ENCODE data around the gene MUC4. TPM values are rescaled to one million over a fixed set of nuclear protein-coding genes. Genes with fewer than 3 reads are reported as not detected.

The MUC4 gene, protein sequence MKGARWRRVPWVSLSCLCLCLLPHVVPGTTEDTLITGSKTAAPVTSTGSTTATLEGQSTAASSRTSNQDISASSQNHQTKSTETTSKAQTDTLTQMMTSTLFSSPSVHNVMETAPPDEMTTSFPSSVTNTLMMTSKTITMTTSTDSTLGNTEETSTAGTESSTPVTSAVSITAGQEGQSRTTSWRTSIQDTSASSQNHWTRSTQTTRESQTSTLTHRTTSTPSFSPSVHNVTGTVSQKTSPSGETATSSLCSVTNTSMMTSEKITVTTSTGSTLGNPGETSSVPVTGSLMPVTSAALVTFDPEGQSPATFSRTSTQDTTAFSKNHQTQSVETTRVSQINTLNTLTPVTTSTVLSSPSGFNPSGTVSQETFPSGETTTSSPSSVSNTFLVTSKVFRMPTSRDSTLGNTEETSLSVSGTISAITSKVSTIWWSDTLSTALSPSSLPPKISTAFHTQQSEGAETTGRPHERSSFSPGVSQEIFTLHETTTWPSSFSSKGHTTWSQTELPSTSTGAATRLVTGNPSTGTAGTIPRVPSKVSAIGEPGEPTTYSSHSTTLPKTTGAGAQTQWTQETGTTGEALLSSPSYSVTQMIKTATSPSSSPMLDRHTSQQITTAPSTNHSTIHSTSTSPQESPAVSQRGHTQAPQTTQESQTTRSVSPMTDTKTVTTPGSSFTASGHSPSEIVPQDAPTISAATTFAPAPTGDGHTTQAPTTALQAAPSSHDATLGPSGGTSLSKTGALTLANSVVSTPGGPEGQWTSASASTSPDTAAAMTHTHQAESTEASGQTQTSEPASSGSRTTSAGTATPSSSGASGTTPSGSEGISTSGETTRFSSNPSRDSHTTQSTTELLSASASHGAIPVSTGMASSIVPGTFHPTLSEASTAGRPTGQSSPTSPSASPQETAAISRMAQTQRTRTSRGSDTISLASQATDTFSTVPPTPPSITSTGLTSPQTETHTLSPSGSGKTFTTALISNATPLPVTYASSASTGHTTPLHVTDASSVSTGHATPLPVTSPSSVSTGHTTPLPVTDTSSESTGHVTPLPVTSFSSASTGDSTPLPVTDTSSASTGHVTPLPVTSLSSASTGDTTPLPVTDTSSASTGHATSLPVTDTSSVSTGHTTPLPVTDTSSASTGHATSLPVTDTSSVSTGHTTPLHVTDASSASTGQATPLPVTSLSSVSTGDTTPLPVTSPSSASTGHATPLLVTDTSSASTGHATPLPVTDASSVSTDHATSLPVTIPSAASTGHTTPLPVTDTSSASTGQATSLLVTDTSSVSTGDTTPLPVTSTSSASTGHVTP (N-terminal part only)
- total RNA-seq = under 1 TPM in 2 of 5 experiments, not detected in 3; 0.07 to 0.48 TPM
- polyA plus RNA-seq = not detected
- total RNA-seq = not detected

DNA sequence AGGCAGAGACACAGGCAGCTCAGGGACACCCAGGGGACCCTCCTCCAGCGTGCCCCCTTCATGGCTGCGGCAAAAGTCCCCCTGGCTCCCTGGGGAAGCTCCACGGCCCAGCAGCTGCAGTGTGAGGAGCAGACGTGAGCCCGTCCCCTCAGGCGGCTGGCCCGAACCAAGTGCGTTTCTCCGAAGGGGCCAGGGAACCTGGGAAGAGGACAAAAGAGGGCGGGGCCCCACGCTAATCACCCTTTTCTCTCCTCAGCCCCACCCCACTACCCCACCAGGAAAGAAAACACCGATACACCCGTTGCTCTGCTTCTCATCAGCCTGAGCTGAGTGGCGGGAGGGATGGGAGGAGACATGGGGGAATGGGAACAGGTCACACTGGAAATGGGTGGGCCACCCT is at the start of gene MUC4:
Gene MUC4, minus strand, starts transcription at position 174 of the 400 bp plus-strand sequence. Its CDS starts 112 bp downstream, at position 62.
- peaks cover 1 to 9% (median 5%) of the 10 kb centered on the region in 7 donors for H3K4me1 Mint-ChIP-seq
- no peaks in the 10 kb centered on the region for H3K4me1 ChIP-seq (ENCODE audit: control insufficient read depth in 2 of 2, insufficient read depth in 2 of 2, low read length in 2 of 2)
- H3K27ac Mint-ChIP-seq = peak within 1 kb of the TSS in 2 of 9 donors; percentile 16 to 65
- peaks cover 0 to 3% (median 0%) of the 10 kb centered on the region in 11 donors for H3K9me3 Mint-ChIP-seq
- intact Hi-C loops (cut with micrococcal nuclease) = no loop called here
- CTCF ChIA-PET = no interaction called here
- peaks cover 0 to 3% (median 0%) of the 10 kb centered on the region in 5 donors for H3K27me3 Mint-ChIP-seq
- no peak within 1 kb of the TSS for H3K27ac ChIP-seq (ENCODE audit: low read depth, low read length)
- no peaks in the 10 kb centered on the region for H3K36me3 ChIP-seq (ENCODE audit: control insufficient read depth in 2 of 3, insufficient read depth in 3 of 3, low read length in 3 of 3)
- DNase-seq (no peak), ATAC-seq (no peak)
- POLR2A ChIA-PET = no interaction called here
- no peaks in the 10 kb centered on the region for H3K9me3 ChIP-seq (ENCODE audit: control insufficient read depth in 2 of 3, low read length in 3 of 3)
- no peaks in the 10 kb centered on the region for H3K36me3 Mint-ChIP-seq
- no peak within 1 kb of the TSS for H3K4me3 ChIP-seq (ENCODE audit: low read length)
- H3K27me3 ChIP-seq (ENCODE audit: control insufficient read depth in 2 of 2, insufficient read depth in 2 of 2, low read length in 2 of 2) = no peaks in the 10 kb centered on the region
- H3K4me3 Mint-ChIP-seq = no peak within 1 kb of the TSS

DNA sequence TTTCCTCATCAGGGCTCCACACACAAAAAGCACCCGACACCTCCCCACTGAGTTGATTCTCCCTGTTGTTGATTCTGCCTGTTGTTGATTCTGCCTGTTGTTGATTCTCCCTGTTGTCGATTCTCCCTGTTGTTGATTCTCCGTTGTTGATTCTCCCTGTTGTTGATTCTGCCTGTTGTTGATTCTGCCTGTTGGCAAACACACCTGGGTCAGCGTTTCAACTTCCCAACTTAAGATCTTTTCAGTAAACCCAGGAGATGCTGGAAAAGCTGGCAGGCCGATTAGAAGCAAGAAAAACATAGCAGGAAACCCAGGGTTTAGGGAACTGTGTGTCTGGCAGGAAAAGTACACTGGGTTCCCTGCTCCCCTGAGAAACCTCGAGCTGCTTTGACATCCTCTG is 48.7 kb upstream of the MUC4 start:
- CTCF ChIA-PET = interaction anchor here (0.8 to 2.3 kb wide), 5 partner anchors 16 to 56 kb away, joined by 3 to 19 read pairs (median 4); no protein-coding TSS in a partner anchor
- H3K4me3 Mint-ChIP-seq = peak overlapping the region in 1 of 10 donors; percentile 23
- no peaks in the 10 kb centered on the region for H3K9me3 Mint-ChIP-seq
- intact Hi-C loops (cut with micrococcal nuclease) = no loop called here
- H3K27ac ChIP-seq (ENCODE audit: low read depth, low read length) = no peak overlapping the region
- H3K27me3 ChIP-seq (ENCODE audit: control insufficient read depth in 2 of 2, insufficient read depth in 2 of 2, low read length in 2 of 2) = no peaks in the 10 kb centered on the region
- peak overlapping the region in 4 of 9 donors; percentile 13 to 61 (median 34) for H3K27ac Mint-ChIP-seq
- no peak overlapping the region for H3K4me3 ChIP-seq (ENCODE audit: low read length)
- no peaks in the 10 kb centered on the region for H3K27me3 Mint-ChIP-seq
- no peak for ATAC-seq
- no peak for DNase-seq
- H3K4me1 Mint-ChIP-seq = peaks cover 3 to 15% (median 7%) of the 10 kb centered on the region in 7 donors
- H3K9me3 ChIP-seq (ENCODE audit: control insufficient read depth in 2 of 3, low read length in 3 of 3) = no peaks in the 10 kb centered on the region
- H3K36me3 ChIP-seq (ENCODE audit: control insufficient read depth in 2 of 3, insufficient read depth in 3 of 3, low read length in 3 of 3) = peaks cover 0 to 11% (median 0%) of the 10 kb centered on the region in 3 experiments
- no peaks in the 10 kb centered on the region for H3K4me1 ChIP-seq (ENCODE audit: control insufficient read depth in 2 of 2, insufficient read depth in 2 of 2, low read length in 2 of 2)
- POLR2A ChIA-PET = interaction anchor here (0.9 to 1.1 kb wide), 2 partner anchors 34 to 54 kb away, joined by 3 read pairs; no protein-coding TSS in a partner anchor
- peaks cover 0 to 3% (median 0%) of the 10 kb centered on the region in 5 donors for H3K36me3 Mint-ChIP-seq

DNA sequence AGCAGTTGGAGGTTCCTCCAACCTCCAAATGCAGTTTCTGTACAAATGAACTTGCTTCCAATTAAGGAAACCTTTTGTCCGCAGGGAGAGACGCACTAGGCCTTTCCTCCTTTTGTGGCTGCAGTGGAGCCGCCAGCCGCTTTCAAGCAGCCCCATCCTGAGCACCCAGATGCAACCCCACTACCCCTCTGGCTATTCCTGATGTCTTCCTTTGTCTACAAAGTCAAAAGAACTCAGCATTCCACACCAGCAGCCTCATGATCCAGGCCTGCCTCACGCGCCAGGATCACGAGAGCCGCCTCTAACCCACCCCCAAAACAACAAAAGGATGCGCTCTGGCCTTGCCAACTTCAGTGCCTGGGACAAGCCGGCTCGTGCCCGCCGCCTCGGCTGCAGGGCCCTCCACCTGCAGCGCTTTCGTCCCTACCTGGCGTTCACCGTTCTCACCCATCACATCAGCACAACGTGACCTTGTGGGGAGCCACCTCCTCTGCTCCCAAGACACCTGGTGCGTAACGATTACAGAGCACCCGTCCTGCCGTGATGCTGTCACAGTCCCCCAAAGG is 48.2 kb upstream of the MUC4 start:
- ATAC-seq = no peak
- H3K27ac ChIP-seq (ENCODE audit: low read depth, low read length) = no peak overlapping the region
- peaks cover 3 to 15% (median 7%) of the 10 kb centered on the region in 7 donors for H3K4me1 Mint-ChIP-seq
- H3K27me3 Mint-ChIP-seq = no peaks in the 10 kb centered on the region
- intact Hi-C loops (cut with micrococcal nuclease) = loop anchor here (1.0 to 10.0 kb wide), 6 partner anchors 34 to 337 kb away; no protein-coding TSS in a partner anchor
- H3K4me3 Mint-ChIP-seq = peak overlapping the region in 2 of 10 donors; percentile 74 to 76
- H3K36me3 Mint-ChIP-seq = peaks cover 0 to 3% (median 0%) of the 10 kb centered on the region in 5 donors
- CTCF ChIA-PET = interaction anchor here (0.7 to 2.6 kb wide), 14 partner anchors 9 to 593 kb away, joined by 3 to 31 read pairs (median 4); partner anchors contain the start of gene XXYLT1
- POLR2A ChIA-PET = interaction anchor here (1.1 to 1.2 kb wide), 2 partner anchors 53 to 55 kb away, joined by 3 read pairs; no protein-coding TSS in a partner anchor
- no peak overlapping the region for H3K4me3 ChIP-seq (ENCODE audit: low read length)
- H3K9me3 ChIP-seq (ENCODE audit: control insufficient read depth in 2 of 3, low read length in 3 of 3) = no peaks in the 10 kb centered on the region
- no peaks in the 10 kb centered on the region for H3K27me3 ChIP-seq (ENCODE audit: control insufficient read depth in 2 of 2, insufficient read depth in 2 of 2, low read length in 2 of 2)
- H3K4me1 ChIP-seq (ENCODE audit: control insufficient read depth in 2 of 2, insufficient read depth in 2 of 2, low read length in 2 of 2) = no peaks in the 10 kb centered on the region
- no peak for DNase-seq
- H3K9me3 Mint-ChIP-seq = no peaks in the 10 kb centered on the region
- peak overlapping the region in 3 of 9 donors; percentile 46 to 82 (median 61) for H3K27ac Mint-ChIP-seq
- H3K36me3 ChIP-seq (ENCODE audit: control insufficient read depth in 2 of 3, insufficient read depth in 3 of 3, low read length in 3 of 3) = peaks cover 0 to 9% (median 0%) of the 10 kb centered on the region in 3 experiments

GRCh38 chr3:195859061-195859845 is 47.5 kb upstream of the MUC4 start:
- peak overlapping the region in 8 of 10 donors; percentile 25 to 82 (median 75) for H3K4me3 Mint-ChIP-seq
- peaks cover 3 to 15% (median 7%) of the 10 kb centered on the region in 7 donors for H3K4me1 Mint-ChIP-seq
- peaks cover 0 to under 1% (median 0%) of the 10 kb centered on the region in 5 donors for H3K36me3 Mint-ChIP-seq
- H3K27me3 Mint-ChIP-seq = no peaks in the 10 kb centered on the region
- H3K27ac ChIP-seq (ENCODE audit: low read depth, low read length) = no peak overlapping the region
- ATAC-seq = peak; percentile 77
- ChIA-PET POLR2A (interaction anchor here (1.0 to 1.2 kb wide), 2 partner anchors 49 to 54 kb away, joined by 3 read pairs; partner anchors contain the start of gene TNK2), CTCF (interaction anchor here (0.6 to 2.6 kb wide), 15 partner anchors 9 to 593 kb away, joined by 3 to 31 read pairs (median 3); partner anchors contain the start of genes PPP1R2 and XXYLT1)
- H3K27me3 ChIP-seq (ENCODE audit: control insufficient read depth in 2 of 2, insufficient read depth in 2 of 2, low read length in 2 of 2) = no peaks in the 10 kb centered on the region
- H3K4me1 ChIP-seq (ENCODE audit: control insufficient read depth in 2 of 2, insufficient read depth in 2 of 2, low read length in 2 of 2) = no peaks in the 10 kb centered on the region
- H3K36me3 ChIP-seq (ENCODE audit: control insufficient read depth in 2 of 3, insufficient read depth in 3 of 3, low read length in 3 of 3) = peaks cover 0 to 9% (median 0%) of the 10 kb centered on the region in 3 experiments
- H3K9me3 Mint-ChIP-seq = no peaks in the 10 kb centered on the region
- intact Hi-C loops (cut with micrococcal nuclease) = loop anchor here (1.0 to 10.0 kb wide), 6 partner anchors 35 to 338 kb away; no protein-coding TSS in a partner anchor
- peak overlapping the region in 7 of 9 donors; percentile 50 to 82 (median 70) for H3K27ac Mint-ChIP-seq
- DNase-seq = peak; percentile 53 to 77 (median 62)
- H3K4me3 ChIP-seq (ENCODE audit: low read length) = no peak overlapping the region
- no peaks in the 10 kb centered on the region for H3K9me3 ChIP-seq (ENCODE audit: control insufficient read depth in 2 of 3, low read length in 3 of 3)

- no peaks in the 10 kb centered on the region for H3K4me1 ChIP-seq (ENCODE audit: control insufficient read depth in 2 of 2, insufficient read depth in 2 of 2, low read length in 2 of 2)
- peaks cover 0 to 3% (median 0%) of the 10 kb centered on the region in 5 donors for H3K27me3 Mint-ChIP-seq
- H3K27ac ChIP-seq (ENCODE audit: low read depth, low read length) = no peak overlapping the region
- DNase-seq = no peak
- no peak for ATAC-seq
- H3K4me1 Mint-ChIP-seq = peaks cover 3 to 17% (median 7%) of the 10 kb centered on the region in 7 donors
- H3K4me3 ChIP-seq (ENCODE audit: low read length) = no peak overlapping the region
- no peaks in the 10 kb centered on the region for H3K27me3 ChIP-seq (ENCODE audit: control insufficient read depth in 2 of 2, insufficient read depth in 2 of 2, low read length in 2 of 2)
- no peak overlapping the region for H3K27ac Mint-ChIP-seq
- H3K36me3 Mint-ChIP-seq = no peaks in the 10 kb centered on the region
- ChIA-PET POLR2A (interaction anchor here (0.6 to 1.0 kb wide), 3 partner anchors 57 to 585 kb away, joined by 3 read pairs; no protein-coding TSS in a partner anchor), CTCF (interaction anchor here (0.8 kb wide), 1 partner anchor 59 kb away, joined by 5 read pairs; no protein-coding TSS in a partner anchor)
- H3K9me3 ChIP-seq (ENCODE audit: control insufficient read depth in 2 of 3, low read length in 3 of 3) = no peaks in the 10 kb centered on the region
- no peak overlapping the region for H3K4me3 Mint-ChIP-seq
- no peaks in the 10 kb centered on the region for H3K9me3 Mint-ChIP-seq
- intact Hi-C loops (cut with micrococcal nuclease) = loop anchor here in 1 of 2 donors (10.0 kb wide), 3 partner anchors 138 to 338 kb away; no protein-coding TSS in a partner anchor
- no peaks in the 10 kb centered on the region for H3K36me3 ChIP-seq (ENCODE audit: control insufficient read depth in 2 of 3, insufficient read depth in 3 of 3, low read length in 3 of 3)
These were observed 44.8 kb upstream of the MUC4 start for GRCh38 chr3:195856410-195857084.

Measured in naive thymus-derived CD4-positive, alpha-beta T cell (primary cell).